Trophoblast cell (in vitro differentiated cells and primary cell): Measurements from ENCODE around the gene SDCCAG8.

Experiments used
- DNase-seq, 2 donors: peaks; one replicate each; pipeline ENCODE4 v3.0.0-alpha.2; 2016
- H2AFZ ChIP-seq: 2 replicates; pipeline ENCODE4 v1.6.1; 2013; ENCODE audit warnings: low read length, moderate library complexity, mild to moderate bottlenecking; ENCODE audit not compliant: insufficient read depth, poor library complexity
- H2AK5ac ChIP-seq: 2 replicates; pipeline ENCODE4 v1.6.1; 2013; ENCODE audit warnings: mild to moderate bottlenecking, low read length
- H2BK120ac ChIP-seq: 2 replicates; pipeline ENCODE4 v1.6.1; 2013; ENCODE audit warnings: low read length, mild to moderate bottlenecking, moderate library complexity; ENCODE audit not compliant: insufficient read depth, poor library complexity
- H2BK12ac ChIP-seq: 2 replicates; pipeline ENCODE4 v1.6.1; 2013; ENCODE audit warnings: mild to moderate bottlenecking, low read length, moderate library complexity
- H2BK5ac ChIP-seq: 2 replicates; pipeline ENCODE4 v1.6.1; 2013; ENCODE audit warnings: low read length, low read depth, moderate library complexity, mild to moderate bottlenecking; ENCODE audit not compliant: poor library complexity
- H3K14ac ChIP-seq: 2 replicates; pipeline ENCODE4 v1.6.1; 2013; ENCODE audit warnings: mild to moderate bottlenecking, low read length
- H3K18ac ChIP-seq: 2 replicates; pipeline ENCODE4 v1.6.1; 2013; ENCODE audit warnings: mild to moderate bottlenecking, low read length
- H3K23ac ChIP-seq: 2 replicates; pipeline ENCODE4 v1.6.1; 2013; ENCODE audit warnings: low read length
- H3K27ac ChIP-seq: 2 replicates; pipeline ENCODE4 v1.5.1; 2013; ENCODE audit warnings: low read depth, mild to moderate bottlenecking, inconsistent platforms, low read length, moderate library complexity
- H3K27me3 ChIP-seq: 2 replicates; pipeline ENCODE4 v1.6.1; 2013; ENCODE audit warnings: inconsistent platforms, mild to moderate bottlenecking, low read length, moderate library complexity; ENCODE audit not compliant: insufficient read depth
- H3K36me3 ChIP-seq, 2 experiments: 1 replicate in 1 of 2; 2 replicates in 1 of 2; pipeline ENCODE4 v1.6.1; 2013; ENCODE audit warnings: low read length in 2 of 2, mild to moderate bottlenecking in 2 of 2, moderate library complexity in 1 of 2; ENCODE audit not compliant: insufficient read depth in 2 of 2, control insufficient read depth in 1 of 2
- H3K4ac ChIP-seq: 2 replicates; pipeline ENCODE4 v1.6.1; 2013; ENCODE audit warnings: low read depth, mild to moderate bottlenecking, low read length, moderate library complexity
- H3K4me1 ChIP-seq, 2 experiments: 1 replicate in 1 of 2; 2 replicates in 1 of 2; pipeline ENCODE4 v1.6.1; 2013; ENCODE audit warnings: low read length in 2 of 2, mild to moderate bottlenecking in 2 of 2, moderate library complexity in 1 of 2; ENCODE audit not compliant: insufficient read depth in 2 of 2, control insufficient read depth in 1 of 2
- H3K4me2 ChIP-seq: 2 replicates; pipeline ENCODE4 v1.6.1; 2013; ENCODE audit warnings: inconsistent platforms, mild to moderate bottlenecking, low read length, moderate library complexity
- H3K4me3 ChIP-seq: 2 replicates; pipeline ENCODE4 v1.5.1; 2013; ENCODE audit warnings: mild to moderate bottlenecking, low read depth, low read length, inconsistent platforms
- H3K79me1 ChIP-seq: one replicate; pipeline ENCODE4 v1.6.1; 2013; ENCODE audit warnings: low read length
- H3K79me2 ChIP-seq: 2 replicates; pipeline ENCODE4 v1.6.1; 2013; ENCODE audit warnings: low read length, mild to moderate bottlenecking; ENCODE audit not compliant: control insufficient read depth, insufficient read depth, poor library complexity
- H3K9ac ChIP-seq: 2 replicates; pipeline ENCODE4 v1.6.1; 2013; ENCODE audit warnings: mild to moderate bottlenecking, low read length
- H3K9me3 ChIP-seq: 2 replicates; pipeline ENCODE4 v1.6.1; 2013; ENCODE audit warnings: low read depth, mild to moderate bottlenecking, control low read depth, inconsistent platforms, low read length; ENCODE audit not compliant: insufficient read depth
- H4K12ac ChIP-seq: 2 replicates; pipeline ENCODE4 v1.6.1; 2013; ENCODE audit warnings: low read depth, mild to moderate bottlenecking, low read length, moderate library complexity
- H4K8ac ChIP-seq: 2 replicates; pipeline ENCODE4 v1.6.1; 2013; ENCODE audit warnings: low read depth, mild to moderate bottlenecking, low read length, moderate library complexity
- H4K91ac ChIP-seq: one replicate; pipeline ENCODE4 v1.6.1; 2013; ENCODE audit warnings: low read depth, mild to moderate bottlenecking, low read length, moderate library complexity
- WGBS: extraction: QIAGEN DNeasy Blood & Tissue Kit; methylation state at CpG from one replicate; pipeline ENCODE4 v1.1.7; 2013; ENCODE audit warnings: missing lambda C conversion rate; ENCODE audit not compliant: insufficient read length, insufficient coverage; ENCODE audit errors: extremely low coverage; 5-methylcytosine and 5-hydroxymethylcytosine counted together

Gene SDCCAG8

GRCh38 chr1:243397613-243398321 lies 141.9 kb downstream of the SDCCAG8 start:
- H4K91ac ChIP-seq: no peak overlapping the region
- no peak overlapping the region for H2BK12ac ChIP-seq
- H3K36me3 ChIP-seq: no peaks in the 10 kb centered on the region
- H2BK120ac ChIP-seq: no peak overlapping the region
- H3K23ac ChIP-seq: no peak overlapping the region
- H3K14ac ChIP-seq: no peak overlapping the region
- no peak overlapping the region for H3K18ac ChIP-seq
- H3K79me1 ChIP-seq: no peaks in the 10 kb centered on the region
- no peak overlapping the region for H2AK5ac ChIP-seq
- H3K9ac ChIP-seq: no peak overlapping the region
- DNase-seq: no peak
- H3K79me2 ChIP-seq: no peaks in the 10 kb centered on the region
- H3K27ac ChIP-seq: no peak overlapping the region
- H3K4me3 ChIP-seq: no peak overlapping the region
- no peak overlapping the region for H3K4ac ChIP-seq
- no peak overlapping the region for H4K8ac ChIP-seq
- no peaks in the 10 kb centered on the region for H3K4me1 ChIP-seq
- H4K12ac ChIP-seq: no peak overlapping the region
- no peaks in the 10 kb centered on the region for H3K27me3 ChIP-seq
- no CpG with 5 or more reads among the region's 7 CpGs for WGBS
- no peak overlapping the region for H2AFZ ChIP-seq
- no peak overlapping the region for H3K4me2 ChIP-seq
- H3K9me3 ChIP-seq: no peaks in the 10 kb centered on the region
- no peak overlapping the region for H2BK5ac ChIP-seq

GRCh38 chr1:243399561-243400155 lies 143.8 kb downstream of the SDCCAG8 start:
- WGBS: no CpG with 5 or more reads among the region's 15 CpGs
- Histone ChIP-seq H4K8ac (no peak overlapping the region), H2BK120ac (no peak overlapping the region), H3K4me2 (no peak overlapping the region), H4K91ac (no peak overlapping the region), H3K18ac (no peak overlapping the region), H2BK5ac (no peak overlapping the region), H3K23ac (no peak overlapping the region), H2AFZ (no peak overlapping the region), H3K14ac (no peak overlapping the region), H2AK5ac (no peak overlapping the region), H3K27me3 (no peaks in the 10 kb centered on the region), H3K79me2 (no peaks in the 10 kb centered on the region), H3K79me1 (no peaks in the 10 kb centered on the region), H3K4me1 (no peaks in the 10 kb centered on the region), H4K12ac (no peak overlapping the region), H3K4ac (no peak overlapping the region), H3K9ac (no peak overlapping the region), H3K36me3 (no peaks in the 10 kb centered on the region), H3K4me3 (no peak overlapping the region), H3K9me3 (no peaks in the 10 kb centered on the region), H2BK12ac (no peak overlapping the region), H3K27ac (no peak overlapping the region)
- no peak for DNase-seq

- no peak overlapping the region for H2AK5ac ChIP-seq
- no CpG with 5 or more reads among the region's 6 CpGs for WGBS
- no peak overlapping the region for H3K18ac ChIP-seq
- no peaks in the 10 kb centered on the region for H3K9me3 ChIP-seq
- H3K4ac ChIP-seq: no peak overlapping the region
- H4K8ac ChIP-seq: no peak overlapping the region
- no peak for DNase-seq
- no peaks in the 10 kb centered on the region for H3K4me1 ChIP-seq
- H3K27ac ChIP-seq: no peak overlapping the region
- no peak overlapping the region for H3K14ac ChIP-seq
- H3K36me3 ChIP-seq: no peaks in the 10 kb centered on the region
- no peak overlapping the region for H4K12ac ChIP-seq
- H4K91ac ChIP-seq: no peak overlapping the region
- no peaks in the 10 kb centered on the region for H3K79me2 ChIP-seq
- H3K4me2 ChIP-seq: no peak overlapping the region
- no peak overlapping the region for H2BK120ac ChIP-seq
- no peak overlapping the region for H3K23ac ChIP-seq
- no peaks in the 10 kb centered on the region for H3K27me3 ChIP-seq
- no peak overlapping the region for H2BK5ac ChIP-seq
- H3K79me1 ChIP-seq: no peaks in the 10 kb centered on the region
- H3K9ac ChIP-seq: no peak overlapping the region
- no peak overlapping the region for H3K4me3 ChIP-seq
- no peak overlapping the region for H2AFZ ChIP-seq
- no peak overlapping the region for H2BK12ac ChIP-seq
Observed at GRCh38 chr1:243402868-243403267, 147.0 kb downstream of the SDCCAG8 start.

GRCh38 chr1:243406424-243406823 lies 150.6 kb downstream of the SDCCAG8 start:
- no peak overlapping the region for H3K9ac ChIP-seq

More at GRCh38 chr1:243406424-243406823, 150.6 kb downstream of the SDCCAG8 start:
- no peak overlapping the region for H4K8ac ChIP-seq
- H3K4ac ChIP-seq: no peak overlapping the region
- no peak overlapping the region for H3K27ac ChIP-seq
- no peak overlapping the region for H2AFZ ChIP-seq
- H3K27me3 ChIP-seq: no peaks in the 10 kb centered on the region
- H3K9me3 ChIP-seq: no peaks in the 10 kb centered on the region
- H4K91ac ChIP-seq: no peak overlapping the region
- H2BK5ac ChIP-seq: no peak overlapping the region
- H3K4me1 ChIP-seq: no peaks in the 10 kb centered on the region
- H3K14ac ChIP-seq: no peak overlapping the region
- H2BK12ac ChIP-seq: no peak overlapping the region
- no peak overlapping the region for H2AK5ac ChIP-seq
- H3K18ac ChIP-seq: no peak overlapping the region
- no peaks in the 10 kb centered on the region for H3K36me3 ChIP-seq
- no peak overlapping the region for H3K23ac ChIP-seq
- no peak overlapping the region for H3K4me2 ChIP-seq
- H3K79me2 ChIP-seq: no peaks in the 10 kb centered on the region
- no CpG with 5 or more reads among the region's 7 CpGs for WGBS
- H4K12ac ChIP-seq: no peak overlapping the region
- no peak overlapping the region for H3K4me3 ChIP-seq
- no peaks in the 10 kb centered on the region for H3K79me1 ChIP-seq
- no peak for DNase-seq
- H2BK120ac ChIP-seq: no peak overlapping the region
